ENCODE data around the gene EFCAB14. TPM values are rescaled to one million over a fixed set of nuclear protein-coding genes. Genes with fewer than 3 reads are reported as not detected.

EFCAB14 gene
- total and polyA plus RNA-seq, 2 of the 8 experiments (the other 6 are each of a cell fraction or from before 2014, with no cell fraction given) = 19.4 to 40.4 TPM

DNA sequence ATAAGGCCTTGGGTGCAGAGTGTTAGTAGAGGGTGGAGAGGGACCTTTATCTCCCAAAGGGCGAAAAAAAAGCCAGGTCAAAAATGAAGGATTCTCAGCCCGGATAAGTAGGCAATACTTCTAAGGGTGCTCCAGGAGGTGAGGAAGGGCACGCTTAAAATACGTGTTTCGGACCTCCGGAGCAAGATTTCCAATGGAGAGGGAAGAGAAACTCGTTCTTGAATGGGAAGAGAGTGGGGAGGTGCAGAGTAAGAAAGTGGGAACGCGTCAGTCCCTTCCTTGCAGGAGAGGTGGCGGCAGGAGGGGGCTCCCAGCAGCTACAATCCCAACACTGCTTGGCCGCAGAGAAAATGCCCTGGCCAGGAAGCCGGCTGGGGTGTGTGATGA is 581 bp downstream of the EFCAB14 start:
- TF ChIP-seq SIN3A (conservative IDR thresholded peaks at IDR 0.05 in 1 of 2, IDR thresholded peaks at IDR 0.05 in 1 of 2; ENCODE audit: low read depth in 1 of 2, low read length in 2 of 2) (0 out of 4 replicates have a peak, but pooled peaks of 1 of the 2 experiments have one; percentile 3), KDM4A (IDR thresholded peaks at IDR 0.05; ENCODE audit: low read depth, low read length, severe bottlenecking) (no peak), PHF8 (conservative IDR thresholded peaks at IDR 0.05; ENCODE audit: low read depth, low read length) (no peak), SP1 (IDR thresholded peaks at IDR 0.05; ENCODE audit: low read depth, low read length) (no peak), MAFK (IDR thresholded peaks at IDR 0.05; ENCODE audit: low read depth, low read length) (no peak)
- H3K4ac ChIP-seq (replicated peaks; ENCODE audit: insufficient read length, low read depth, low read length) = no peak overlapping the region
- peak overlapping the region; percentile 63; the same call in 1 of the 2 replicates for H2BK5ac ChIP-seq (ENCODE audit: low read depth, low read length)
- H2BK15ac ChIP-seq (ENCODE audit: low read length) = no peak overlapping the region
- 6% methylated on average over 12 of the region's 12 CpGs; no CpG with 5 or more reads in 1 of the 2 experiments for WGBS, 2 experiments (ENCODE audit: extremely low coverage in 1 of 2, insufficient coverage in 1 of 2, insufficient read length in 1 of 2, insufficient replicate concordance in 2 of 2, low coverage in 1 of 2, low lambda C conversion rate in 2 of 2, missing lambda C conversion rate in 1 of 2)
- H4K20me1 ChIP-seq (replicated peaks in 1 of 2; ENCODE audit: control insufficient read depth in 1 of 2, insufficient read depth in 2 of 2, low read length in 2 of 2) = peaks cover 7 to 10% of the 10 kb centered on the region in 2 experiments
- H3K9me3 ChIP-seq (ENCODE audit: insufficient read depth in 2 of 2, low read depth in 1 of 2, low read length in 1 of 2) = no peaks in the 10 kb centered on the region
- H3K9ac ChIP-seq (replicated peaks in 1 of 4; ENCODE audit: extremely low read depth in 1 of 4, low read depth in 3 of 4, low read length in 3 of 4) = peak overlapping the region; percentile 74 to 94 (median 80)
- peaks cover 4% of the 10 kb centered on the region for H3K23me2 ChIP-seq (ENCODE audit: low read depth, low read length)
- H3K18ac ChIP-seq (ENCODE audit: extremely low read depth, low read length) = no peak overlapping the region
- H4K8ac ChIP-seq (ENCODE audit: extremely low read depth, insufficient read depth, low read length) = peak overlapping the region; percentile 73; the same call in 1 of the 2 replicates
- no peaks in the 10 kb centered on the region; a peak in 1 of 7 replicates for H3K27me3 ChIP-seq (replicated peaks in 1 of 4; ENCODE audit: control insufficient read depth in 3 of 4, extremely low read depth in 1 of 4, insufficient read depth in 3 of 4, low read length in 3 of 4)
- POLR2A ChIA-PET (ENCODE audit: partially characterized antibody) = interaction anchor here (1.3 to 3.1 kb wide), 3 partner anchors 8 to 17 kb away, joined by 4 to 11 read pairs (median 4); no protein-coding TSS in a partner anchor
- no peak overlapping the region for H3K56ac ChIP-seq (replicated peaks; ENCODE audit: insufficient read length, low read depth, low read length)
- peaks cover 0 to 26% (median 16%) of the 10 kb centered on the region in 4 experiments; a peak in 6 of 8 replicates for H3K36me3 ChIP-seq (ENCODE audit: control insufficient read depth in 2 of 4, insufficient read depth in 4 of 4, low read length in 3 of 4)
- H3K79me1 ChIP-seq (ENCODE audit: low read depth, low read length) = peaks cover 10% of the 10 kb centered on the region
- no peak overlapping the region for H2AFZ ChIP-seq (ENCODE audit: low read length)
- no peak overlapping the region for H3K23ac ChIP-seq (ENCODE audit: insufficient read length)
- no peak overlapping the region for H2AK5ac ChIP-seq (ENCODE audit: low read depth, low read length)
- peaks cover 4 to 25% of the 10 kb centered on the region in 2 experiments; a peak in 3 of 4 replicates for H3K79me2 ChIP-seq (ENCODE audit: control insufficient read depth in 1 of 2, insufficient read depth in 2 of 2, low read length in 2 of 2)
- no peak overlapping the region for H4K91ac ChIP-seq (replicated peaks; ENCODE audit: insufficient read length, low read length)
- no peak overlapping the region for H2BK20ac ChIP-seq (ENCODE audit: low read length)
- peak overlapping the region; percentile 80 to 91 for H3K4me2 ChIP-seq (ENCODE audit: insufficient read depth in 1 of 2, low read depth in 2 of 2, low read length in 2 of 2)
- H2BK120ac ChIP-seq (replicated peaks; ENCODE audit: low read depth, low read length) = no peak overlapping the region
- H3K4me1 ChIP-seq (replicated peaks in 1 of 4; ENCODE audit: control insufficient read depth in 3 of 4, insufficient read depth in 4 of 4, low read length in 3 of 4) = peaks cover 5 to 21% (median 10%) of the 10 kb centered on the region in 4 experiments
- peak overlapping the region; percentile 51; the same call in 1 of the 2 replicates for H3K27ac ChIP-seq (ENCODE audit: low read depth, low read length)
- FAIRE-seq (no peak), DNase-seq (ENCODE audit: low read depth in 1 of 2, low spot score in 2 of 2) (no peak)
- H3K4me3 ChIP-seq (ENCODE audit: extremely low read depth in 1 of 4, insufficient read depth in 2 of 4, low read depth in 3 of 4, low read length in 4 of 4) = peak overlapping the region; percentile 75 to 95 (median 86)
- H4K5ac ChIP-seq (ENCODE audit: insufficient read length, low read depth, low read length) = no peak overlapping the region
- H3K14ac ChIP-seq (ENCODE audit: insufficient read length) = no peak overlapping the region
- H2BK12ac ChIP-seq (ENCODE audit: low read depth, low read length) = no peak overlapping the region
- CTCF ChIA-PET (ENCODE audit: partially characterized antibody) = interaction anchor here (0.6 to 1.3 kb wide), 4 partner anchors 20 to 191 kb away, joined by 3 to 5 read pairs (median 3); no protein-coding TSS in a partner anchor
